CD14-positive monocyte (primary cell): ENCODE results near the gene RANBP10. TPM values are rescaled to one million over a fixed set of nuclear protein-coding genes. Genes with fewer than 3 reads are reported as not detected.

Experiments
- DNase-seq, 3 donors: peaks; one replicate each; pipeline ENCODE4 v3.0.0-alpha.2; 2011 to 2022
- H2AFZ ChIP-seq: 2 replicates; pipeline ENCODE4 v1.6.0; 2012; ENCODE audit warnings: mild to moderate bottlenecking, low read depth, low read length, inconsistent platforms; ENCODE audit not compliant: insufficient read depth, poor library complexity, severe bottlenecking
- H3K27ac ChIP-seq, 2 donors: 1 replicate in 1 of 2; 2 replicates in 1 of 2; pipeline ENCODE4 v1.5.1; 2012 to 2013; ENCODE audit warnings: low read length in 2 of 2, control low read depth in 1 of 2, inconsistent platforms in 1 of 2, low read depth in 1 of 2, mild to moderate bottlenecking in 1 of 2
- H3K27me3 ChIP-seq, 2 donors: one replicate each; pipeline versions ENCODE4 v1.6.0 to v1.6.1; 2011 to 2013; ENCODE audit warnings: low read length in 2 of 2; ENCODE audit not compliant: control insufficient read depth in 2 of 2, insufficient read depth in 2 of 2
- H3K36me3 ChIP-seq, 2 donors: replicated peaks in 1 of 2; 1 replicate in 1 of 2; 2 replicates in 1 of 2; pipeline versions ENCODE4 v1.5.1 to v1.6.1; 2012 to 2013; ENCODE audit warnings: low read length in 2 of 2, control low read depth in 1 of 2, inconsistent platforms in 1 of 2, mild to moderate bottlenecking in 1 of 2; ENCODE audit not compliant: insufficient read depth in 2 of 2, control insufficient read depth in 1 of 2
- H3K4me1 ChIP-seq, 2 donors: 1 replicate in 1 of 2; 2 replicates in 1 of 2; pipeline versions ENCODE4 v1.5.1 to v1.6.1; 2012 to 2013; ENCODE audit warnings: low read length in 2 of 2, control low read depth in 1 of 2, inconsistent platforms in 1 of 2, mild to moderate bottlenecking in 1 of 2, moderate library complexity in 1 of 2; ENCODE audit not compliant: insufficient read depth in 2 of 2, control insufficient read depth in 1 of 2
- H3K4me2 ChIP-seq: replicated peaks from 2 replicates; pipeline ENCODE3; 2012; ENCODE audit warnings: low read length, moderate library complexity, mild to moderate bottlenecking; ENCODE audit not compliant: poor library complexity, severe bottlenecking; ENCODE audit errors: extremely low read depth
- H3K4me3 ChIP-seq, 3 experiments: fragments of 200-600 bp in 1 of 3; sonication (generic) in 1 of 3; replicated peaks in 1 of 3; 1 replicate in 2 of 3; 2 replicates in 1 of 3; pipeline ENCODE4 v1.5.1; 2011 to 2013; ENCODE audit warnings: low read length in 3 of 3, mild to moderate bottlenecking in 3 of 3, control low read depth in 2 of 3, low read depth in 2 of 3, inconsistent platforms in 1 of 3, moderate library complexity in 1 of 3
- H3K79me2 ChIP-seq: 2 replicates; pipeline ENCODE4 v1.6.0; 2012; ENCODE audit warnings: mild to moderate bottlenecking, control low read depth, inconsistent platforms, low read length, moderate library complexity; ENCODE audit not compliant: insufficient read depth
- H3K9ac ChIP-seq: 2 replicates; pipeline ENCODE4 v1.6.0; 2017; ENCODE audit warnings: low read length, mild to moderate bottlenecking; ENCODE audit not compliant: insufficient read depth, poor library complexity, severe bottlenecking
- H3K9me3 ChIP-seq, 2 donors: replicated peaks in 1 of 2; 1 replicate in 1 of 2; 2 replicates in 1 of 2; pipeline versions ENCODE4 v1.5.1 to v1.6.1; 2012 to 2013; ENCODE audit warnings: low read length in 2 of 2, control low read depth in 1 of 2; ENCODE audit not compliant: control insufficient read depth in 1 of 2, insufficient read depth in 1 of 2
- H4K20me1 ChIP-seq: 2 replicates; pipeline ENCODE4 v1.6.0; 2012; ENCODE audit warnings: mild to moderate bottlenecking, low read length, control low read depth, moderate library complexity; ENCODE audit not compliant: insufficient read depth
- H3K27ac Mint-ChIP-seq, 7 donors: one replicate each; pipeline ENCODE4 v1.8.0; 2020; ENCODE audit warnings: mild to moderate bottlenecking in 7 of 7, mixed read lengths in 7 of 7, moderate library complexity in 6 of 7, inconsistent platforms in 2 of 7
- H3K27me3 Mint-ChIP-seq, 3 donors: one replicate each; pipeline ENCODE4 v1.8.0; 2021 to 2022; ENCODE audit warnings: low read depth in 3 of 3, mild to moderate bottlenecking in 3 of 3, mixed read lengths in 3 of 3, moderate library complexity in 3 of 3, inconsistent platforms in 1 of 3
- H3K36me3 Mint-ChIP-seq, 2 donors: one replicate each; pipeline ENCODE4 v1.8.0; 2020; ENCODE audit warnings: mixed read lengths in 2 of 2, inconsistent platforms in 1 of 2, mild to moderate bottlenecking in 1 of 2
- H3K4me1 Mint-ChIP-seq: one replicate; pipeline ENCODE4 v1.8.0; 2020; ENCODE audit warnings: mild to moderate bottlenecking, mixed read lengths
- H3K4me3 Mint-ChIP-seq, 2 donors: one replicate each; pipeline ENCODE4 v1.8.0; 2020; ENCODE audit warnings: mild to moderate bottlenecking in 2 of 2, mixed read lengths in 2 of 2, moderate library complexity in 1 of 2
- H3K9me3 Mint-ChIP-seq, 7 donors: one replicate each; pipeline ENCODE4 v1.8.0; 2020 to 2022; ENCODE audit warnings: mixed read lengths in 7 of 7, mild to moderate bottlenecking in 6 of 7, moderate library complexity in 6 of 7, inconsistent platforms in 2 of 7
- CTCF ChIP-seq: fragments of 200-600 bp; IDR thresholded peaks from one replicate; pipeline ENCODE4 v1.8.0; 2022; ENCODE audit warnings: antibody characterized with exemption, mild to moderate bottlenecking
- WGBS: methylation state at CpG from one replicate; pipeline ENCODE4 v1.1.5; 2013; ENCODE audit warnings: missing lambda C conversion rate; ENCODE audit not compliant: insufficient coverage; 5-methylcytosine and 5-hydroxymethylcytosine counted together
- intact Hi-C, 2 donors: fragments of 100-400 bp; cut with micrococcal nuclease; formaldehyde crosslinking; loops; one replicate each; pipeline versions ENCODE4 v1.15.0 to v1.15.1; 2023
- polyA plus RNA-seq, 3 donors: library from polyadenylated mRNA; depleted of rRNA in 1 of 3; unstranded in 2 of 3; stranded (reverse) in 1 of 3; fragments of 300-500 nt in 2 of 3; fragments of >200 nt in 1 of 3; fragmentation: Illumina TruSeq in 2 of 3; gene quantifications; 1 replicate in 2 of 3; 2 replicates in 1 of 3; pipeline ENCODE4 v1.2.3, GENCODE V29; 2012 to 2021

The RANBP10 gene
- polyA plus RNA-seq, 3 donors: 6.4 to 16.7 (median 6.6) TPM

- no peak for DNase-seq
- no peak overlapping the region for H3K4me3 ChIP-seq
- 100% methylated on average over 4 of the region's 6 CpGs for WGBS
- H3K4me2 ChIP-seq: no peak overlapping the region
- H3K27ac Mint-ChIP-seq: no peak overlapping the region
- no peak overlapping the region for H3K4me3 Mint-ChIP-seq
- H3K9ac ChIP-seq: no peak overlapping the region
- TF ChIP-seq CTCF: no peak
- H3K36me3 Mint-ChIP-seq: peaks cover 3 to 5% of the 10 kb centered on the region in 2 donors
- no peaks in the 10 kb centered on the region for H3K9me3 ChIP-seq
- H3K27me3 Mint-ChIP-seq: no peaks in the 10 kb centered on the region
- no peak overlapping the region for H3K27ac ChIP-seq
- H3K36me3 ChIP-seq: no peaks in the 10 kb centered on the region
- H3K9me3 Mint-ChIP-seq: peaks cover 0 to 1% (median 0%) of the 10 kb centered on the region in 7 donors
- H3K4me1 Mint-ChIP-seq: peaks cover 22% of the 10 kb centered on the region
- H2AFZ ChIP-seq: no peak overlapping the region
- H3K79me2 ChIP-seq: peaks cover 21% of the 10 kb centered on the region
- no peaks in the 10 kb centered on the region for H3K27me3 ChIP-seq
- intact Hi-C loops: no loop called here
- H4K20me1 ChIP-seq: peaks cover 14% of the 10 kb centered on the region
- peaks cover 13 to 15% of the 10 kb centered on the region in 2 donors for H3K4me1 ChIP-seq
Measured at GRCh38 chr16:67710607-67711006, 95.8 kb downstream of the RANBP10 start.

- no peaks in the 10 kb centered on the region for H3K36me3 ChIP-seq
- Mint-ChIP-seq H3K27ac (no peak overlapping the region), H3K36me3 (peaks cover 3 to 7% of the 10 kb centered on the region in 2 donors), H3K9me3 (peaks cover 0 to 1% (median 0%) of the 10 kb centered on the region in 7 donors), H3K27me3 (no peaks in the 10 kb centered on the region), H3K4me3 (no peak overlapping the region), H3K4me1 (peaks cover 16% of the 10 kb centered on the region)
- peaks cover 21% of the 10 kb centered on the region for H3K79me2 ChIP-seq
- H3K4me1 ChIP-seq: peaks cover 11% of the 10 kb centered on the region in 2 donors
- no peak overlapping the region for H3K27ac ChIP-seq
- DNase-seq: no peak
- H4K20me1 ChIP-seq: peaks cover 11% of the 10 kb centered on the region
- H2AFZ ChIP-seq: no peak overlapping the region
- no CpG with 5 or more reads among the region's 1 CpG for WGBS
- H3K4me2 ChIP-seq: no peak overlapping the region
- no peak overlapping the region for H3K4me3 ChIP-seq
- no peak overlapping the region for H3K9ac ChIP-seq
- intact Hi-C loops: no loop called here
- TF ChIP-seq CTCF: no peak
- H3K27me3 ChIP-seq: no peaks in the 10 kb centered on the region
- no peaks in the 10 kb centered on the region for H3K9me3 ChIP-seq
Measured at GRCh38 chr16:67709050-67709449, 97.3 kb downstream of the RANBP10 start.
